GF-D8 (cell line): ENCODE results near the gene OR2C3.
"Not testable (repeated sequence)": the region's sequence is repeated elsewhere in the genome, so short reads cannot be mapped to it uniquely, and the experiment has no call there.

ENCODE experiments used
- DNase-seq: peaks from one replicate; lab custom pipeline; 2025; lab: John Stamatoyannopoulos, UW

OR2C3 gene

DNA sequence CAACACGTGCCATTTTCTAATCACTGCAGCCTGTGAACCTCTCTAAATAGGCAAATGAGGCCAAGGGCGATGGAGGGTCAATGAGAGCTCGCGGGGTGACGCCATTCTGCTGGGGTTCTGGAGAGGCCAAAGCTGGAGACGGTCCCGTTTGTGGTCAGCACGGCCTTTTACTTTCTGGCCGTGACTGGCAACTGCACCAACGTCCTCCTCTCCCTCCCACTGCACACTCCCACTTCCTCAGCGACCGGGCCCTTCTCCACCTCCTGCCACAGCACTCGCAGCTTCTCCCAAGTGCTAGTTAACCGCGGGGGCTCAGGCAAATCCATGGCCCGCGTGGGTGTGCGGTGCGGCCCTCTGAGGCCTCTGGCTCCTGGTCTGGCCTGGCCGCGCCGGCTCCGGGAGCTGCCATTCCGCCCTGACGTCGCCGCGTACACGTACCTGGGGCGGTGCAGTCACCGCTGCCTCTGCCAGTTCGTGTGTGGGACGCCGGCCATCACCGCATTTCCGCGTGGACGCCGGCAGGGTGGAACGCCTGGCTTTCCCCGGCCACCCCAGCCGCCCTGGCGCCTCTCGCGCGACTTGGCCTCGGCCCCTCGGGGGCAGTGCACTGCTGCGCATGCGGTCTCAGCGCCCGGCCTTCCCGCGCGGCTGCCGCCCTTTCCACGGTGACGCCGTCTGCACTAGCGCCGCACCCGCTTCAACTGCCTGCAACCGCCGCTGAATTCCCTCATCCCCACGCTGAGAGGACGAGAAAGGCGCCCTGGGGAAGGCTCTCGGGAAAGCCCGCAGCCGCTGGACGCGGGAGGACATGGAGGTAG lies 18.2 kb downstream of the OR2C3 start:
- no peak for DNase-seq

DNA sequence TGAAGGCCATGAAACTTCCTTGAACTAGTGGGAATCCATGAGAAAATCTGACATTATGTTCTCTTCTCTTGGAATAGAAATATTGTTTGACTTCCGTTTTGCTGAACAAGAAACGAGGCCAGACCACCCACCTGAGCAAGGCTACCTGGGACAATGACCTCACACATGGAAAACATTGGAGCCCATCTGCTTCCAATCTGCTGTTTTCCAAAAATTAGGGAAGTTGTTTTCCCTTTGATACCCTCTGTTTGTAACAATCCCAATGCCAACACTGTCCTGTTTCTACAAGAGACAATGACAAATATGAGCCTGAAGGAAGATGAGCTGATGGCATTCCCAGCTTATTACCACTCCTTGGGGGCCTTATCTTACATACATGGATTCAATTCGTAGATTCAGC lies 29.4 kb downstream of the OR2C3 start:
- no peak for DNase-seq

DNA sequence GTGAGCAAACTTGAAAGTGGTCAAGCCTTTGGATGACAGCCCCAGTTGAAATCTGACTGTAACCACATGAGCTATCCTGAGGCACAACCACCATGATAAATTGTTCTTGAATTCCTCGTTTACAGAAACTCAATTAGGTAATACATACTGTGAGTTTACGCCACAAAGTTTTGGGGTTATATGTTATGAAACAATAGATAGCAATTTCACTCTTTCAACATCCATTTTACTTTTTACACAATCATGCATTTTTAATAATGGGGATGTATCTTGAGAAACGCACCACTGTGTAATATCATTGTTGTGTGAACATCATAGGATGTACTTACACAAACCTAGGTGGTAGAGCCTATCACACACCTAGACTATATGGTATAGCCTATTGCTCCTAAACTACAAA lies 35.4 kb downstream of the OR2C3 start:
- no peak for DNase-seq

- DNase-seq = no peak
These were observed 39.5 kb downstream of the OR2C3 start for GRCh38 chr1:247496581-247497285.

DNA sequence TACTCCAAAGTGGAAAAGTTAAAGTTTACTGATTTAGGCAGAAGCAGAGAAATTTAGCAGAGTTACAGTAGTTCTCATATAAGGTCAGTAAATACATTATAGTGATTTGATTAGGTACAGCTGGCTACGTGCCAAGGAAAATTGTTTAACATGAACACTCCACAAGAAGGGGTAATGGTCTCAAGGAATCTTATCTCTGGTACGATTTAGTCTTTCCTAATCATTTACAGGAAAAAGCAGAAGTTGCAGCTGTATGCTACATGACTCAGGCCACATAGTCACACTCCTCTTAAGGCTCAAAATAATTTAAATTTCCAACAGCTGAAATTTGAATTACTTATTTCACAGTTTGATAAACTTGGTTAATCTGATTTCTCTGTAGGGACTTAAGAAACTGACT lies 41.5 kb downstream of the OR2C3 start:
- peak; percentile 93 for DNase-seq

DNA sequence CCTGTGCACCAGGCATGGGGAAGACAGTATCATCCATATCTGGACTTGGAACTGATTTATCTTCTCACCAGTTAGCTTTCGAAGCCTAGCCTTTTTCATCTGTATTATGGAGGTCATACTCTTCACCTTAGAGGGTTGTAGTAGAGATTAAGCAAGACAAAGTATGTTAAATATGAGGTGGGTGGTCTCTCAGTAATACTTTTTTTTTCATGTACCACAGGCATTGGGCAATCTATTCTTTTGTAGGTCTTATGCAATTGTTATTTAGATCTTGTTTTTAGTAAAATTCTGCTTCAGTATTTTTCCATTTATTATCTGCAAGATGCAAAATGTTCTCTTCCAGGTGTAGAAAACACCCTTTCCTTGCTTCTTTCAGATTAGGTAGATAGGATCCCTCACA lies 43.1 kb downstream of the OR2C3 start:
- no peak for DNase-seq

DNA sequence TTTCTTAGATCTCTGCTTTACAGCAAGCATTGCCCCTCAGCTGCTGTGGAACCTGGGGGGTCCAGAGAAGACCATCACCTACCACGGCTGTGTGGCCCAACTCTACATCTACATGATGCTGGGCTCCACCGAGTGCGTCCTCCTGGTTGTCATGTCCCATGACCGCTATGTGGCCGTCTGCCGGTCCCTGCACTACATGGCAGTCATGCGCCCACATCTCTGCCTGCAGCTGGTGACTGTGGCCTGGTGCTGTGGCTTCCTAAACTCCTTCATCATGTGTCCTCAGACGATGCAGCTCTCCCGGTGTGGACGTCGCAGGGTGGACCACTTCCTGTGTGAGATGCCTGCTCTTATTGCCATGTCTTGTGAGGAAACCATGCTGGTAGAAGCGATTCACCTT lies 44.9 kb downstream of the OR2C3 start:
- DNase-seq = no peak

DNA sequence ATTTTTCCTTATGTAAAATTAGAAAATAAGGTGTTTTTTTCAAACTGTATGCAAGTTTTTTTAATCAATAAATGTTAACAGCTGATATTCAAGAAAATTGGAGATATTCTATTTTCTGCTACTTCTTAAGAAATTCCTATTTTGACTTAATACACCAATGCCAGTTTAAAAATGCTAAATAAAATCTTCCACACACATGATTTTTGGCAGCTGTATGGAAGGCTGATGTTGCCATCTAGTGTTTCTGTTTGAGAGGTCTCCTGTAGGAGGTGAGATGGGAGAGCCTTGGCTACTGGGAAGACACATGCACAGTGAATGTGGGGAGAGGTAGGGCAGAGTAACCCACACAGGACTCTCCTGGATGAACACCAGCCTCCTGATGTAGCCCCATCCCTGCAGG lies 49.2 kb downstream of the OR2C3 start:
- peak; percentile 54 for DNase-seq

DNA sequence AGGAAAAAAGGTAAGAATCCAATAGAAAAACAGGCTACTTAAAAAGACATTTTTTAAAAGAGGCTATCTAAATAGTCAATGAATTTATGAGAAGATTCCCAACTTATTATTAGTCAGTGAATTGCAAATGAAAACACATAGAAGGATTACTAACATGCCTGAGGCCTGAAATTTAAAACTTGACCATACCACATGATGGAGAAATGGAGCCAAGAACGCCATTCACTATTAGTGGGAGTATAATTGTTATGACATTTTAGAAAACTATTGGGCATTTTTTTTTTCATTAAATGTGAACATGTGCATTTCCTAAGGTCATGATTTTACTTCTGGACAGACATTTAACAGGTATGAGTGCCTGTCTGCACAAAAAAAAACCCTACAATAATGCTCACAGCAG lies 53.5 kb downstream of the OR2C3 start:
- no peak for DNase-seq

DNA sequence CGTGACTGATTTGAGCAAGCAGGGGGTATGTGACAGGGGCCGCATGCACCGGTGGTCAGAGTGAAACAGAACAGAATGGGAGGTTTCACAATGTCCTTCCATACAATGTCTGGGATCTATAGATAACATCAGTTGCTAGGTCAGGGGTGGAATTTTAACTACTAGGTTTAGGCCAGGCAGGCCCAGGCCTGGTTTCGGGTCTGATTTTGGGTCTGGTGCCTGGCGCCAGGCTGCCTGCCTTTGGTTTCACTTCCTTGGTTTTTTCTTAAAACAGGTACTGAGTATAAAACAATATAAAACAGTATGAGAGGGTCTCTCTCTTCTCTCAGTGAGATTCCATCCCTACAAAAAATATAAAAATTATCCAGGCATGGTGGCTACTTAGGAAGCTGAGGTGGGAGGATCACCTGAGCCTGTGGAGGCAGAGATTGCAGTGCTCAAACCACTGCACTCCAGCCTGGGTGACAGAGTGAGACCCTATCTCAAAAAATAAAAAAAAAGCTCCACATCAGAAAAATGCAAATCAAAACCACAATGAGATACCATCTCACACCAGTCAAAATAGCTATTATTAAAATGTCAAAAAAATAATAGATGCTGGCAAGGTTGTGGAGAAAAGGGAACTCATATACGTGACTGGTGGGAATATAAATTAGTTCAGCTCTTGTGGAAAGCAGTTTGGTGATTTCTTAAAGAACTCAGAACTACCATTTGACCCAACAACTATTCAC lies 59.7 kb downstream of the OR2C3 start:
- not testable (repeated sequence) for DNase-seq

- no peak for DNase-seq
These were observed 60.4 kb downstream of the OR2C3 start for GRCh38 chr1:247475793-247476192.
